SH-SY5Y (cell line): ENCODE results near the gene LYSMD3.

Experiments used
- GATA2 ChIP-seq: IDR thresholded peaks from 2 replicates; pipeline ENCODE4 v1.6.1; 2011; ENCODE audit warnings: mild to moderate bottlenecking, low read depth, low read length
- GATA3 ChIP-seq: IDR thresholded peaks from 2 replicates; pipeline ENCODE4 v1.6.1; 2011; ENCODE audit warnings: low read depth, mild to moderate bottlenecking, low read length, moderate library complexity

GRCh38 chr5:90510438-90510837 lies 18.9 kb downstream of the LYSMD3 start:
- TF ChIP-seq GATA2 (no peak), GATA3 (no peak)
